Activated B cell treated with CpG ODN at 0.5 μM for 24 hours (primary cell): ENCODE results near the gene FRS3. TPM values are rescaled to one million over a fixed set of nuclear protein-coding genes. Genes with fewer than 3 reads are reported as not detected.

Experiments
- ATAC-seq: fragments of 200-7000 bp; cut with Tn5 transposase; one replicate; pipeline ENCODE4 v1.10.0; 2021; ENCODE audit warnings: low read depth, mild to moderate bottlenecking, moderate library complexity
- CTCF ChIA-PET: fragments of 350-600 bp; sonication (Branson Sonifier 250); formaldehyde crosslinking; loops from one replicate; lab custom pipeline; 2021; ENCODE audit warnings: antibody characterized with exemption; lab: Charles Lee
- POLR2A ChIA-PET: fragments of 350-600 bp; sonication (Branson Sonifier 250); formaldehyde crosslinking; loops from one replicate; lab custom pipeline; 2021; ENCODE audit warnings: antibody characterized with exemption; lab: Charles Lee
- DNase-seq: peaks from one replicate; pipeline ENCODE4 v3.0.0; 2022
- H3K27ac Mint-ChIP-seq: one replicate; pipeline ENCODE4 v1.8.0; 2020; ENCODE audit warnings: mixed read lengths
- H3K27me3 Mint-ChIP-seq: one replicate; pipeline ENCODE4 v1.8.0; 2021; ENCODE audit warnings: mixed read lengths
- H3K36me3 Mint-ChIP-seq: one replicate; pipeline ENCODE4 v1.8.0; 2021; ENCODE audit warnings: low read depth, mixed read lengths
- H3K4me1 Mint-ChIP-seq: one replicate; pipeline ENCODE4 v1.8.0; 2021; ENCODE audit warnings: mixed read lengths
- H3K4me3 Mint-ChIP-seq: one replicate; pipeline ENCODE4 v1.8.0; 2020; ENCODE audit warnings: mild to moderate bottlenecking, mixed read lengths
- H3K9me3 Mint-ChIP-seq: one replicate; pipeline ENCODE4 v1.8.0; 2020; ENCODE audit warnings: mixed read lengths
- intact Hi-C: fragments of 100-400 bp; cut with micrococcal nuclease; formaldehyde crosslinking; loops from one replicate; pipeline ENCODE4 v1.15.1; 2024
- total RNA-seq: library from RNA; stranded (reverse); gene quantifications from 2 replicates; pipeline ENCODE4 v1.2.3, GENCODE V29; 2022
- TF ChIP-seq, protein P1 (sequence below): fragments of 200-600 bp; IDR thresholded peaks from one replicate; pipeline ENCODE4 v1.8.0; 2022; ENCODE audit warnings: antibody characterized with exemption, mild to moderate bottlenecking

The FRS3 gene
- total RNA-seq, 1 donor from 2014 or later, result 6.7 TPM

DNA sequence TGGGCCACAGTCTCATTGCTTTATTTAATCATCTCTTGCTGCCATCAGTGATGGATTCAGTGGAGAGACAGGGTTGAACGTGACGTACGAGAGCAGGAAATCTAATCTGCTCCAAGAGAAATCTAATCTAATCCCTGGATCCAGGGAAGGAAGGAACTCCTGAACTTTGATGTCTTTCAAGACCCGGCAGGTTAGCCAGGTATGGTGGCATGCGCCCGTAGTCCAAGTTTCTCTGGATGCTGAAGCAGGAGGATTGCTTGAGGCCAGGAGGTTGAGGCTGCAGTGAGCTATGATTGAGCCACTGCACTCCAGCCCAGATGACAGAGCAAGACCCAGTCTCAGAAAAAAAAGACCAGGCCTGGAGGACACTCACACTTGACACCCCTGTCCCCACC lies 21.1 kb downstream of the FRS3 start:
- peaks cover 8% of the 10 kb centered on the region for H3K27me3 Mint-ChIP-seq
- intact Hi-C loops, result no loop called here
- no peaks in the 10 kb centered on the region for H3K9me3 Mint-ChIP-seq
- ChIA-PET CTCF (no interaction called here), POLR2A (no interaction called here)
- H3K4me1 Mint-ChIP-seq, result no peaks in the 10 kb centered on the region
- ATAC-seq, result no peak
- TF ChIP-seq, protein P1, sequence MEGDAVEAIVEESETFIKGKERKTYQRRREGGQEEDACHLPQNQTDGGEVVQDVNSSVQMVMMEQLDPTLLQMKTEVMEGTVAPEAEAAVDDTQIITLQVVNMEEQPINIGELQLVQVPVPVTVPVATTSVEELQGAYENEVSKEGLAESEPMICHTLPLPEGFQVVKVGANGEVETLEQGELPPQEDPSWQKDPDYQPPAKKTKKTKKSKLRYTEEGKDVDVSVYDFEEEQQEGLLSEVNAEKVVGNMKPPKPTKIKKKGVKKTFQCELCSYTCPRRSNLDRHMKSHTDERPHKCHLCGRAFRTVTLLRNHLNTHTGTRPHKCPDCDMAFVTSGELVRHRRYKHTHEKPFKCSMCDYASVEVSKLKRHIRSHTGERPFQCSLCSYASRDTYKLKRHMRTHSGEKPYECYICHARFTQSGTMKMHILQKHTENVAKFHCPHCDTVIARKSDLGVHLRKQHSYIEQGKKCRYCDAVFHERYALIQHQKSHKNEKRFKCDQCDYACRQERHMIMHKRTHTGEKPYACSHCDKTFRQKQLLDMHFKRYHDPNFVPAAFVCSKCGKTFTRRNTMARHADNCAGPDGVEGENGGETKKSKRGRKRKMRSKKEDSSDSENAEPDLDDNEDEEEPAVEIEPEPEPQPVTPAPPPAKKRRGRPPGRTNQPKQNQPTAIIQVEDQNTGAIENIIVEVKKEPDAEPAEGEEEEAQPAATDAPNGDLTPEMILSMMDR, result no peak
- H3K4me3 Mint-ChIP-seq, result no peak overlapping the region
- no peaks in the 10 kb centered on the region for H3K36me3 Mint-ChIP-seq
- no peak for DNase-seq
- no peak overlapping the region for H3K27ac Mint-ChIP-seq

DNA sequence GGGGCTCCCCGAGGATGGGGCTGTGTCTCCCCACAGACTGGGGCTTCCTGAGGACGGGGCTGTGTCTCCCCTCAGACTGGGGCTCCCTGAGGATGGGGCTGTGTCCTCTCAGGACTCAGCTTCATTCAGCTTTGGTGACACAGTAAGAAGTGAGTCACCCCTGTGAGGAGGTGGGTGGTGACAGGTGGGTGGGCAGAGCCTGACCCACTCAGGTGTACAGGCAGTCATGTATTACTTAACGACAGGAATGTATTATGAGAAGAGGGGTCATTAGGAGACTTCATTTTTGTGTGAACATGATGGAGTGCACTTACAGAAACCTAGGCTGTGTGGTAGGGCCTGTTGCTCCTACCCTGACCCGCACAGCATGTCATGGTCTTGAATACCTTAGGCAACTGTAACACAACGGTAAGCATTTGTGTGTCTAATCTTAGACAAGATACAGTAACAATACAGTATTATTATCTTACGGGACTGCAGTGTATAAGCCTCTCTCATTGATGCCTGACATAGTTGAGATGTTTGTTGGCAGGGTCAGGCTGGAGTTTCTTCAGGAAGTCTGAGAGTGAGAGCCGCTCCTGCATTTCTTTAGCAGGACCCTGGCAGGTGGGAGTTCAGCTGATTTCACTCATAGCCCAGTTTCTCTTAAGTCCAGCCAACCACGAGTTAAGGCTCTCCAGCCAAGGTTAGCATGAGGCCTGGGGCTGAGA lies 21.6 kb downstream of the FRS3 start:
- POLR2A ChIA-PET, result interaction anchor here (0.8 kb wide), 1 partner anchor 10 kb away, joined by 4 read pairs; no protein-coding TSS in a partner anchor
- no peak overlapping the region for H3K27ac Mint-ChIP-seq
- no peak for ATAC-seq
- H3K9me3 Mint-ChIP-seq, result no peaks in the 10 kb centered on the region
- no peaks in the 10 kb centered on the region for H3K4me1 Mint-ChIP-seq
- peaks cover 5% of the 10 kb centered on the region for H3K27me3 Mint-ChIP-seq
- intact Hi-C loops, result no loop called here
- CTCF ChIA-PET, result no interaction called here
- DNase-seq, result no peak
- no peak overlapping the region for H3K4me3 Mint-ChIP-seq
- H3K36me3 Mint-ChIP-seq, result no peaks in the 10 kb centered on the region
- TF ChIP-seq, protein P1, result no peak

DNA sequence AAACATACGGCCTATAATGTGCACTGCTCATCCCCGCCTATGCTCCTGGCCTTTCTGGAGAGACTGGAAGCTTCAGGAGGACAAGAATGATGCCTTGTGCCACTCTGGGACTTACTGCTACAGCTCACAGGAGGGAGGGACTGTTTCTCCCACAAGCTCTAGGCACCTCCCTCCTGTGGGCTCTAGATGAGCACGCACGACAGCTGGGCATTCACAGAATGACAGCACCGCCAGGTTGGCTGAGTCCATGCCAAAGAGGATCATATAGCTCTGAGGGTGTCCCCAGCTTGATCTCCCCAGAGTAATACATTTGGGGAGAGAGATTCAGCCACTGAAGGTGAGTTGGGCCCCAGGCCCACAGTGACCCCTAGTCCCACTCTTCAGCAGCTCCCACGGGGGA lies 22.4 kb downstream of the FRS3 start:
- intact Hi-C loops, result no loop called here
- TF ChIP-seq, protein P1, result no peak
- no peak for ATAC-seq
- POLR2A ChIA-PET, result interaction anchor here (0.8 kb wide), 1 partner anchor 52 kb away, joined by 4 read pairs; no protein-coding TSS in a partner anchor
- H3K36me3 Mint-ChIP-seq, result no peaks in the 10 kb centered on the region
- H3K9me3 Mint-ChIP-seq, result no peaks in the 10 kb centered on the region
- CTCF ChIA-PET, result no interaction called here
- peaks cover 5% of the 10 kb centered on the region for H3K27me3 Mint-ChIP-seq
- no peak overlapping the region for H3K4me3 Mint-ChIP-seq
- no peak for DNase-seq
- no peaks in the 10 kb centered on the region for H3K4me1 Mint-ChIP-seq
- no peak overlapping the region for H3K27ac Mint-ChIP-seq

DNA sequence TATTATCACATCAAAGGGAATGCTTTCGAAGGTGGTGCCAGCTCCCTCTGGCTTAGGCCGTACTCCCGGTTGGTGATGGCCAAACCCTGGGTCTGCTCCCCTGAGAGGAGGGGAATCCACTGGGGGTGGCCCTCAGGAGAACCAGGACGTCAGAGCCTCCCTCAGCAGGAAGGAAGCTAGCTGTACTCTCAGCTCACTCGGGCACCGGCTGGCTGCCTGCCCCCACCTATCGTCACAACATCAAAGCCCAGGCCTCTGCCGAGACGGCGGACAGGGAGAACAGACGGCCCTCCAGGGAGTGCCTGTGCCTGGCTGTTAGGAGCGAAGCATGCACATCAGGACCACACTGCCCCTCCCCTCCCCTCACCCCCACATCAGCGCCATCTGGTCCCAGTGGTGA lies 23.3 kb downstream of the FRS3 start:
- Mint-ChIP-seq H3K27me3 (peaks cover 5% of the 10 kb centered on the region), H3K4me3 (no peak overlapping the region), H3K27ac (no peak overlapping the region), H3K9me3 (no peaks in the 10 kb centered on the region), H3K36me3 (no peaks in the 10 kb centered on the region), H3K4me1 (no peaks in the 10 kb centered on the region)
- CTCF ChIA-PET, result no interaction called here
- TF ChIP-seq, protein P1, result no peak
- ATAC-seq, result no peak
- POLR2A ChIA-PET, result no interaction called here
- intact Hi-C loops, result no loop called here
- no peak for DNase-seq

DNA sequence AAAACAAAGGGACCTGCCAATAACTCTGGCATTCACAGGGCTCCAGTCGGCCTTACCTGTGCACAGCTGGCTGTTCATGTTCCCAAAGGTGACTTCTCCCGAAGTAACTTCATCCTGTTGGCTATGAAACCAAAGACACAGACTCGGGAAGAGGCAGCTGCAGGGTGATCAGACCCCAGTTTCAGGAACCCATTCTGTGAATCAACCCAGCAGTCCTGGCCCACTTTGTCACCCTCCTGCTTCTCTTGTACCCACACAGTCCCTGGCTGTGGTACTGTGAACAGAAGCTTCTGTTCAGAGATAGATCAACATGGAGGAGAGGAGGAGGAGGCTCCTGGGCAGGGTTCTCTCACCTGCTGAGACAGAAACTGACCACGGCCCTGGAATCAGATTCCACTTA lies 23.8 kb downstream of the FRS3 start:
- peaks cover 5% of the 10 kb centered on the region for H3K27me3 Mint-ChIP-seq
- no peaks in the 10 kb centered on the region for H3K36me3 Mint-ChIP-seq
- ChIA-PET POLR2A (no interaction called here), CTCF (no interaction called here)
- no peak for ATAC-seq
- TF ChIP-seq, protein P1, result no peak
- H3K4me1 Mint-ChIP-seq, result no peaks in the 10 kb centered on the region
- no peak overlapping the region for H3K4me3 Mint-ChIP-seq
- H3K9me3 Mint-ChIP-seq, result no peaks in the 10 kb centered on the region
- no peak for DNase-seq
- no peak overlapping the region for H3K27ac Mint-ChIP-seq
- intact Hi-C loops, result no loop called here
